ENCODE measurements around the gene CDK5RAP2.

DNA sequence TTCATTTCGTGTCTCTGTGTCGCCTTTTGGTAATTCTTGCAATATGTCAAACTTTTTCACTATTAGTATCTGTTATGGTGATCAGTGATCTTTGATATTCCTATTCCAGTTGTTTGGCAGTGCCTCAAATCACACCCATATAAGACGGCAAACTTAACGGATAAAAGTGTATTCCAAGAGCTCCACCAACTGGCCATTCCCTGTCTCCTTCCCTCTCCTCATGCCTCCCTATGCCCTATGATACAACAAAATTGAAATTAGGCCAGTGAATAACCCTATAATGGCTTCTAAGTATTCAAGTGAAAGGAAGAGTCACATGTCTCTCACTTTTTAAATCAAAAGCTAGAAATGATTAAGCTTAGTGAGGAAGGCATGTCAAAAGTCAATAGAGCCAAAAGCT, 74.8 kb downstream of the CDK5RAP2 start:
- peak in 1 of 2 donors; percentile 29 for TF ChIP-seq CTCF (conservative IDR thresholded peaks at IDR 0.05 in 1 of 2, IDR thresholded peaks at IDR 0.05 in 1 of 2; ENCODE audit: low read depth in 1 of 2, low read length in 2 of 2)
- no peak for TF ChIP-seq EZH2 (IDR thresholded peaks at IDR 0.05; ENCODE audit: low read length, missing control alignments)

Data from fibroblast of lung (primary cell).